SU-DHL-6 (cell line): ENCODE data around the gene DOK6.

Experiments
- H2AFZ ChIP-seq: fragments of 200-600 bp; sonication (generic); 2 replicates; pipeline ENCODE4 v1.6.1; 2014; ENCODE audit warnings: low read depth, mild to moderate bottlenecking, moderate library complexity, mixed read lengths, antibody characterized with exemption, low read length; ENCODE audit not compliant: severe bottlenecking
- H3F3A ChIP-seq: fragments of 200-600 bp; shearing (Covaris generic); 2 replicates; pipeline ENCODE4 v1.6.0; 2016; ENCODE audit warnings: antibody characterized with exemption, mild to moderate bottlenecking; ENCODE audit not compliant: insufficient read depth
- H3K27ac ChIP-seq: fragments of 200-600 bp; sonication (generic); 2 replicates; pipeline ENCODE4 v1.5.1; 2016; ENCODE audit warnings: low read depth, mild to moderate bottlenecking, low read length, moderate library complexity, mixed read lengths
- H3K27me3 ChIP-seq: fragments of 200-600 bp; sonication (generic), shearing (Covaris generic); 2 replicates; pipeline ENCODE4 v1.6.0; 2014; ENCODE audit warnings: mild to moderate bottlenecking, low read length
- H3K36me3 ChIP-seq: fragments of 200-600 bp; sonication (generic); 2 replicates; pipeline ENCODE4 v1.6.1; 2014; ENCODE audit warnings: mild to moderate bottlenecking, low read length, mixed read lengths
- H3K4me2 ChIP-seq: fragments of 300-600, 200-600 bp; shearing (Covaris generic), sonication (generic); 2 replicates; pipeline ENCODE4 v1.6.0; 2014; ENCODE audit warnings: low read length, low read depth, mild to moderate bottlenecking; ENCODE audit not compliant: poor library complexity, severe bottlenecking
- H3K4me3 ChIP-seq: fragments of 200-600 bp; sonication (generic); 2 replicates; pipeline ENCODE4 v1.5.1; 2014; ENCODE audit warnings: antibody characterized with exemption, low read length, mild to moderate bottlenecking, mixed read lengths; ENCODE audit not compliant: insufficient read depth, poor library complexity, severe bottlenecking
- H3K79me2 ChIP-seq: fragments of 200-600 bp; sonication (generic); 2 replicates; pipeline ENCODE4 v1.6.1; 2014; ENCODE audit warnings: mild to moderate bottlenecking, low read length, moderate library complexity; ENCODE audit not compliant: insufficient read depth
- H3K9ac ChIP-seq: fragments of 200-600 bp; sonication (generic); 2 replicates; pipeline ENCODE4 v1.7.0; 2014; ENCODE audit warnings: mild to moderate bottlenecking, low read length
- H3K9me2 ChIP-seq: fragments of 200-600 bp; sonication (generic); replicated peaks from 2 replicates; pipeline ENCODE4 v1.6.1; 2014; ENCODE audit warnings: low read length; ENCODE audit not compliant: insufficient read depth
- H3K9me3 ChIP-seq: fragments of 200-600 bp; sonication (generic); 2 replicates; pipeline ENCODE4 v1.6.1; 2014; ENCODE audit warnings: low read length, mixed read lengths; ENCODE audit not compliant: insufficient read depth
- H4K20me1 ChIP-seq: fragments of 200-600 bp; sonication (generic); 2 replicates; pipeline ENCODE4 v1.6.1; 2014; ENCODE audit warnings: low read depth, mild to moderate bottlenecking, antibody characterized with exemption, low read length, moderate library complexity, mixed read lengths
- EZH2phosphoT487 ChIP-seq: fragments of 200-600 bp; sonication (generic), shearing (Covaris generic); conservative IDR thresholded peaks from 2 replicates; pipeline ENCODE4 v1.6.1; 2018; ENCODE audit warnings: mild to moderate bottlenecking, antibody characterized with exemption, low read length, moderate library complexity, mixed read lengths
- TF ChIP-seq, protein P1 (sequence below): fragments of 200-600 bp; sonication (generic); IDR thresholded peaks from one replicate; pipeline ENCODE4 v1.5.1; 2017; ENCODE audit warnings: antibody characterized with exemption, mild to moderate bottlenecking, low read length, moderate library complexity; ENCODE audit not compliant: insufficient read depth, poor library complexity, severe bottlenecking

DOK6 gene

DNA sequence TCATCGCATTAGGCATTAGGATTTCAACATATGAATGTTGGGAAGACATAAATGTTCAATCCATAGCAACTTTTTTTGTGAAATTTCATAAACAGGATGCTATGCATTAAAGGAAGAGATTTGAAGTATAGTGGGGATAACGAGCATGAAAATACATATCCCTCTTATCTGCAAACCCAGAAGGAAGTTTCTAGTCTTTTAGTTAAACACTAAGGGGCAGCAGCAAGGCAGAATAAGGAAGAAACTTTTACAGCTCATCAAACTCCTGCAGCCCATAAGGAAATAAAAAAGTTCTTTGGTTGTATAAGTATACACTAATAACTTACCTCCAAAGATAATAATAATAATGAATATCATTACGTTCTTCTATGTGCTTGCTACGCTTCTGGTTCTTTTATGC lies 465.5 kb downstream of the DOK6 start:
- no peaks in the 10 kb centered on the region for H3F3A ChIP-seq
- no peaks in the 10 kb centered on the region for H4K20me1 ChIP-seq
- TF ChIP-seq, protein P1, sequence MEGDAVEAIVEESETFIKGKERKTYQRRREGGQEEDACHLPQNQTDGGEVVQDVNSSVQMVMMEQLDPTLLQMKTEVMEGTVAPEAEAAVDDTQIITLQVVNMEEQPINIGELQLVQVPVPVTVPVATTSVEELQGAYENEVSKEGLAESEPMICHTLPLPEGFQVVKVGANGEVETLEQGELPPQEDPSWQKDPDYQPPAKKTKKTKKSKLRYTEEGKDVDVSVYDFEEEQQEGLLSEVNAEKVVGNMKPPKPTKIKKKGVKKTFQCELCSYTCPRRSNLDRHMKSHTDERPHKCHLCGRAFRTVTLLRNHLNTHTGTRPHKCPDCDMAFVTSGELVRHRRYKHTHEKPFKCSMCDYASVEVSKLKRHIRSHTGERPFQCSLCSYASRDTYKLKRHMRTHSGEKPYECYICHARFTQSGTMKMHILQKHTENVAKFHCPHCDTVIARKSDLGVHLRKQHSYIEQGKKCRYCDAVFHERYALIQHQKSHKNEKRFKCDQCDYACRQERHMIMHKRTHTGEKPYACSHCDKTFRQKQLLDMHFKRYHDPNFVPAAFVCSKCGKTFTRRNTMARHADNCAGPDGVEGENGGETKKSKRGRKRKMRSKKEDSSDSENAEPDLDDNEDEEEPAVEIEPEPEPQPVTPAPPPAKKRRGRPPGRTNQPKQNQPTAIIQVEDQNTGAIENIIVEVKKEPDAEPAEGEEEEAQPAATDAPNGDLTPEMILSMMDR = no peak
- no peak for TF ChIP-seq EZH2phosphoT487
- H3K9ac ChIP-seq = no peak overlapping the region
- H3K36me3 ChIP-seq = no peaks in the 10 kb centered on the region
- H3K9me3 ChIP-seq = no peaks in the 10 kb centered on the region
- no peak overlapping the region for H3K27ac ChIP-seq
- H3K9me2 ChIP-seq = no peaks in the 10 kb centered on the region
- H3K27me3 ChIP-seq = no peaks in the 10 kb centered on the region
- H2AFZ ChIP-seq = no peak overlapping the region
- no peak overlapping the region for H3K4me2 ChIP-seq
- H3K79me2 ChIP-seq = no peaks in the 10 kb centered on the region
- no peak overlapping the region for H3K4me3 ChIP-seq

GRCh38 chr18:69870736-69871135 lies 470.0 kb downstream of the DOK6 start:
- no peak overlapping the region for H3K4me3 ChIP-seq
- H3K27ac ChIP-seq = no peak overlapping the region
- no peaks in the 10 kb centered on the region for H3K27me3 ChIP-seq
- H3K4me2 ChIP-seq = no peak overlapping the region
- H2AFZ ChIP-seq = no peak overlapping the region
- no peaks in the 10 kb centered on the region for H3K79me2 ChIP-seq
- TF ChIP-seq EZH2phosphoT487 = no peak
- TF ChIP-seq, protein P1 = no peak
- H3K36me3 ChIP-seq = no peaks in the 10 kb centered on the region
- no peaks in the 10 kb centered on the region for H3F3A ChIP-seq
- H3K9ac ChIP-seq = no peak overlapping the region
- no peaks in the 10 kb centered on the region for H3K9me3 ChIP-seq
- H3K9me2 ChIP-seq = no peaks in the 10 kb centered on the region
- no peaks in the 10 kb centered on the region for H4K20me1 ChIP-seq

DNA sequence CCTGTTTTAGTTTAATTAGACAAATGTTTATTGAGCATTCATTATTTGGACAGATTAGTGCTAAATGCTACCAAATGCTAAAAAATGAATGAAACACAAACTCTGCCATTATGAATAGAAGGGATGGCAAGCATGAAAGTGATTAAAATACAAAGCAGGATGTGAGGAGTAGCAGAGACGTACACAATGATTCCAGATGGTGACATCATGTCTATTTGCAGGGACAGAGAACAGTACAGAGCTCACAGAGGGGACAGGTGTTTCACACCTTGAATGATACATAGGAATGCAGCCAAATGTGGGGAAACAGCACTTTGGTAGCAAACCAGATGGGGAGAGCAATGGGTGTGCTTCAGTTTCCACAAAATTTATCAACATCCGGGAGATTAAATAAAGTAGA lies 470.7 kb downstream of the DOK6 start:
- no peak for TF ChIP-seq EZH2phosphoT487
- TF ChIP-seq, protein P1 = no peak
- Histone ChIP-seq H4K20me1 (no peaks in the 10 kb centered on the region), H3K27me3 (no peaks in the 10 kb centered on the region), H3K79me2 (no peaks in the 10 kb centered on the region), H2AFZ (no peak overlapping the region), H3K9me3 (no peaks in the 10 kb centered on the region), H3K9me2 (no peaks in the 10 kb centered on the region), H3K4me2 (no peak overlapping the region), H3F3A (no peaks in the 10 kb centered on the region), H3K36me3 (no peaks in the 10 kb centered on the region), H3K9ac (no peak overlapping the region), H3K27ac (no peak overlapping the region), H3K4me3 (no peak overlapping the region)

DNA sequence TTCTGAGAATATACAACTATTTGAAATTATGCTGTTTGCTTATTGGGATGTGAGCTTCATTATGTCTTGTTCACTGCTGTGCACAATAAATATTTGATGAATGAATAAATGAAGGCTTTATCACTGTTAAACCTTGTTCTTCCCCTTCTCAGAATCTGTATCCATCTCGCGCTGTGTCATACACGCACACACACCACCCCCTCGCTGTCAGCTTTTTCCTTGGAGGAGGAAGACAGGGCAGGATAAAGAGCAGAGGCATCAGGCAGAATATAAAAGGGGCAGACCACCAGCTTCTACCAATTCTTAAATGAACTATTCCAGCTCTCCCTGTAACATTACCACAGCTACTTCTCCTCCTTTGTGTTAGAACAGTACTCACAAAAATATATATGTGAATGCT lies 472.0 kb downstream of the DOK6 start:
- Histone ChIP-seq H3K9ac (no peak overlapping the region), H3K9me2 (no peaks in the 10 kb centered on the region), H3K27ac (no peak overlapping the region), H3K27me3 (no peaks in the 10 kb centered on the region), H3K4me3 (no peak overlapping the region), H3F3A (no peaks in the 10 kb centered on the region), H3K9me3 (no peaks in the 10 kb centered on the region), H4K20me1 (no peaks in the 10 kb centered on the region), H3K4me2 (no peak overlapping the region), H3K79me2 (no peaks in the 10 kb centered on the region), H3K36me3 (no peaks in the 10 kb centered on the region), H2AFZ (no peak overlapping the region)
- TF ChIP-seq, protein P1 = no peak
- TF ChIP-seq EZH2phosphoT487 = no peak
